Right lobe of liver (tissue), 4 donors: ENCODE results near the gene CACNB2.

Source experiments
- CTCF ChIP-seq, 4 donors: fragments of 200-600 bp in 3 of 4; fragments of 450-650 bp in 1 of 4; IDR thresholded peaks; one replicate each; pipeline versions ENCODE4 v1.5.1 to v1.8.0; 2016 to 2022; ENCODE audit warnings: antibody characterized with exemption in 4 of 4, mild to moderate bottlenecking in 2 of 4
- POLR2A ChIP-seq: fragments of 450-650 bp; IDR thresholded peaks from one replicate; pipeline ENCODE4 v1.6.1; 2017; ENCODE audit warnings: antibody characterized with exemption, mild to moderate bottlenecking
- donor health status: DM: no; HTN: no; CAD: no.
- donor health status: DM: no; HTN: no; CAD: no.
- donor health status: DM: no; HTN: yes; CAD: no.

GRCh38 chr10:18252086-18252485 is 111.9 kb downstream of the CACNB2 start:
- TF ChIP-seq CTCF (IDR thresholded peaks at IDR 0.05) (no peak), POLR2A (no peak)
